Measurements from ENCODE around the gene SORL1.
"Not testable (repeated sequence)": the region's sequence is repeated elsewhere in the genome, so short reads cannot be mapped to it uniquely, and the experiment has no call there.

SORL1 gene, protein sequence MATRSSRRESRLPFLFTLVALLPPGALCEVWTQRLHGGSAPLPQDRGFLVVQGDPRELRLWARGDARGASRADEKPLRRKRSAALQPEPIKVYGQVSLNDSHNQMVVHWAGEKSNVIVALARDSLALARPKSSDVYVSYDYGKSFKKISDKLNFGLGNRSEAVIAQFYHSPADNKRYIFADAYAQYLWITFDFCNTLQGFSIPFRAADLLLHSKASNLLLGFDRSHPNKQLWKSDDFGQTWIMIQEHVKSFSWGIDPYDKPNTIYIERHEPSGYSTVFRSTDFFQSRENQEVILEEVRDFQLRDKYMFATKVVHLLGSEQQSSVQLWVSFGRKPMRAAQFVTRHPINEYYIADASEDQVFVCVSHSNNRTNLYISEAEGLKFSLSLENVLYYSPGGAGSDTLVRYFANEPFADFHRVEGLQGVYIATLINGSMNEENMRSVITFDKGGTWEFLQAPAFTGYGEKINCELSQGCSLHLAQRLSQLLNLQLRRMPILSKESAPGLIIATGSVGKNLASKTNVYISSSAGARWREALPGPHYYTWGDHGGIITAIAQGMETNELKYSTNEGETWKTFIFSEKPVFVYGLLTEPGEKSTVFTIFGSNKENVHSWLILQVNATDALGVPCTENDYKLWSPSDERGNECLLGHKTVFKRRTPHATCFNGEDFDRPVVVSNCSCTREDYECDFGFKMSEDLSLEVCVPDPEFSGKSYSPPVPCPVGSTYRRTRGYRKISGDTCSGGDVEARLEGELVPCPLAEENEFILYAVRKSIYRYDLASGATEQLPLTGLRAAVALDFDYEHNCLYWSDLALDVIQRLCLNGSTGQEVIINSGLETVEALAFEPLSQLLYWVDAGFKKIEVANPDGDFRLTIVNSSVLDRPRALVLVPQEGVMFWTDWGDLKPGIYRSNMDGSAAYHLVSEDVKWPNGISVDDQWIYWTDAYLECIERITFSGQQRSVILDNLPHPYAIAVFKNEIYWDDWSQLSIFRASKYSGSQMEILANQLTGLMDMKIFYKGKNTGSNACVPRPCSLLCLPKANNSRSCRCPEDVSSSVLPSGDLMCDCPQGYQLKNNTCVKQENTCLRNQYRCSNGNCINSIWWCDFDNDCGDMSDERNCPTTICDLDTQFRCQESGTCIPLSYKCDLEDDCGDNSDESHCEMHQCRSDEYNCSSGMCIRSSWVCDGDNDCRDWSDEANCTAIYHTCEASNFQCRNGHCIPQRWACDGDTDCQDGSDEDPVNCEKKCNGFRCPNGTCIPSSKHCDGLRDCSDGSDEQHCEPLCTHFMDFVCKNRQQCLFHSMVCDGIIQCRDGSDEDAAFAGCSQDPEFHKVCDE (N-terminal part only)

DNA sequence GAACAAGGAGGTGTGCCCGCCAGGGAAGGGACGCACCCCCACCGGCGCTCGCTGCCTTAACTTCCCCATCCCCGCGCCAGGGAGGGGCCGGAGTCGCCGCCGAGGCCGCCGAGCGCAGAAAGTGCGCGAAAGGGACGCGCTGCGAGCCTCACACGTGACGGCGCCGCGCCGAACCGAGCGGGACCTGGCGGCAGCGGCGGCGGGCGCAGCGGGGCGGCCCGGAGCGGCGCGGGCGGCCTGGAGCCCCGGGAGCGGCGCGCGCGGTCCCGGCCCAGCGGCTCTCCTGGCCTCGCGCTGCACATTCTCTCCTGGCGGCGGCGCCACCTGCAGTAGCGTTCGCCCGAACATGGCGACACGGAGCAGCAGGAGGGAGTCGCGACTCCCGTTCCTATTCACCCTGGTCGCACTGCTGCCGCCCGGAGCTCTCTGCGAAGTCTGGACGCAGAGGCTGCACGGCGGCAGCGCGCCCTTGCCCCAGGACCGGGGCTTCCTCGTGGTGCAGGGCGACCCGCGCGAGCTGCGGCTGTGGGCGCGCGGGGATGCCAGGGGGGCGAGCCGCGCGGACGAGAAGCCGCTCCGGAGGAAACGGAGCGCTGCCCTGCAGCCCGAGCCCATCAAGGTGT lies at the start of gene SORL1:
Gene SORL1 (plus strand): TSS at position 329 of the 623 bp plus-strand sequence. CDS start 18 bp downstream, at position 347.
- no peak for DNase-seq (ENCODE audit: low read depth)

DNA sequence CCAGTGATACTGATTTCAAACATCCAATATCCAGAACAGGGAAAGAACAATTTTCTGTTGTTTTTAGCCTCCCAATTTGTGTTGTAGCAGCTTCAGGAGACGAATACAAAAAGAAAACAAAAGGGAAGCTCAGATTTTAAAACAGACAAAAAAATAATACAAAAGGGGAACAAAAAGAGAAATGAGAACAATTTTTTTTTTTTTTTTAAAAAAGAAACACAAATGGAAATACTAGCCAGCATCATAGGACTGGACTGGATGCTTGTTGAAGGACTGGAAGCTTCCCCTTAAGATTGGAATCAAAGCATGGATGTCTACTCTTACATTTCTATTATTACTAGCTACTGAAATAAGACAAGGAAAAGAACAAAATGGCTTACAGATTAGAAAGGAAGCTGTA lies 46.5 kb upstream of the SORL1 start:
- DNase-seq (ENCODE audit: low read depth) = no peak

DNA sequence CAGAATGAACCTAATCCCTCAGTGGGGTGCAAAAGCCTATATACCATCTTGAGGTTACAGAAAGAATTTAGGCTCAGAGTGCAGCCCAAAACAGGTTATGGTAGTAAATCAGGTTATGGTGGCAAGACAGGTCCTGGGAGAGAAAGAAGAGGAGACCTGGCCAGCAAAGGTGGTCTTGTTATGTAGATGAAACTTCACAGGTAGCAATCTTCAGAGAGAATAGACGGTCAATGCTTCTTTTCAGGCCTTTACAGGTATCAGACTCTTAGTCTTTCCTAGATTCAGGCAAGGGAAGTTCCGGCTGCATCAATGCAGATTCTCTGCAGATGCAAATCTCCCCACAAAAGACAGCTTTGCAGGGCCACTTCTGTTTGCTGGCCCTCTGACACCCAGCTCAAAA lies 45.8 kb upstream of the SORL1 start:
- DNase-seq (ENCODE audit: low read depth) = no peak

DNA sequence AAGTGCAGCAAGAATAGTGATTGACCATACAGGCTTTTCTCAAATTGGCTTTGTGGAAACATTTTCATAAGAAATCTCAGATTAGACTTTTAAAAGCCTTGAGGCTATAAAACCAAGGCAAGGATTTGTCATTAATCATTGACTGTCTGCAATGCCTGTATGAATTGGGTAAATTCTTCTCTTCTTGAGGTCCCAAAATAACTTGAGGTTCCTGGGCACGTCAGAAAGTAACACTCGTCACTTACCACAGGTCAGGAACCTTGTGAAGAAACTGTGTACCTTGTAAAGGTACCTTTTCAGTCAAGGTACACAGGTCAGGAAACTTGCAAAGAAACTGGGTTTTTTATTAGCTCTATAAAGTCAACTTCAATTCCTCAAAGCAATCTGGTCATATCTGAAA lies 43.3 kb upstream of the SORL1 start:
- no peak for DNase-seq (ENCODE audit: low read depth)

DNA sequence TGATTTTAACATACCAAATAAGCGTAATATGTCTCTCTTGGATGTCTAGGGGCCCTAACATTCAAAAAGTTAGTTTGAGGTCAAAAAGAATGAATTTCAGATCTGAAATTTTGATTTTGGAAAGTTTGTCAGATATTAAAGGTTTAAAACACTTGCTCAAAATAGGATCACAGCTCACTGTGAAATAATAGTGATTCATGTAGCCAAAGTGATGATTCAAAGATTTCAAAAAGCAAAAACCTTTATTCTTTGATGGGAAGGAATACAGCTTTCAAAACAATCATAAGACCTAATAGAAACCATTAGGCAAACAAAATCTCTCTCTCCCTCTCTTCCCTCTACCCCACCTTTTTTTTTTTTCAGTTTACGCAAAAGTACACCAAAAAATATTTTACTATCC lies 42.1 kb upstream of the SORL1 start:
- DNase-seq (ENCODE audit: low read depth) = not testable (repeated sequence)

DNA sequence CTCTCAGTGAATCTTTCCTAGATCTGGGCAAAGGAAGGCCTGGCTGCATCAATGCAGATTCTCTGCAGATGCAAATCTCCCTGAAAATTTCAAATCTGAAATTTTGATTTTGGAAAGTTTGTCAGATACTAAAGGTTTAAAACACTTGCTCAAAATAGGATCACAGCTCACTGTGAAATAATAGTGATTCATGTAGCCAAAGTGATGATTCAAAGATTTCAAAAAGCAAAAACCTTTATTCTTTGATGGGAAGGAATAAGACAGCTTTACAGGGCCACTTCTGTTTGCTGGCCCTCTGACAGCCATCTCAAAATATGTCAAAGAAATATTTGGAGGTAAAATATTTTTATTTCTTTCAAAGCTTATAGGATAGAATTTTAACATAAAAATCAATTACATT lies 40.8 kb upstream of the SORL1 start:
- DNase-seq (ENCODE audit: low read depth) = not testable (repeated sequence)

DNA sequence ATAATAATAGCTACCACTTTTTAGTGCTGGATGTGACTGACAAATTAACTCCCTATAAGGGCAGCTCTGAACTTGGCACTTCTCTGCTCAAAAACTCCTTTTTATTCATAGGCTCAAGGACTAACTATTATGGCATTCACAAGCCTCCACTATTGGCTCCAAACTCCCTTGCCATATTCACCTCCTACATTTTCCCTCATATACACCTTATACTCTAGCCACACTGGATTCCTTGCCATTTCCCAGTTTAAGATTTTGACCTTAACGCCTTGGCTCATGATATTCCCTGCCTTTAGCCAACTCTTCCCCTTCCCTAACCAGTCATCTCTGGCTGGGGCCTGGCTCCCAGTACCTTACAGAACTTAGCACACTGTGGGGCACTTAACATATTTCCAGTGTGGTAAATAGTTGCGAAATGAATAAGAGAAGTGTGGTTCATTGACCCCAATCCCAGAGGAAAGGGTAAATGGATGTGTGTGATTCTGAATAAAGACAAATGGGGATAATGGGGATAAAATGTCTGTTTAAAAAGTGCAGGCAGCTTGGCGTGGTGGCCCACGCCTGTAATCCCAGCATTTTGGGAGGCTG lies 40.0 kb upstream of the SORL1 start:
- DNase-seq (ENCODE audit: low read depth) = no peak

DNA sequence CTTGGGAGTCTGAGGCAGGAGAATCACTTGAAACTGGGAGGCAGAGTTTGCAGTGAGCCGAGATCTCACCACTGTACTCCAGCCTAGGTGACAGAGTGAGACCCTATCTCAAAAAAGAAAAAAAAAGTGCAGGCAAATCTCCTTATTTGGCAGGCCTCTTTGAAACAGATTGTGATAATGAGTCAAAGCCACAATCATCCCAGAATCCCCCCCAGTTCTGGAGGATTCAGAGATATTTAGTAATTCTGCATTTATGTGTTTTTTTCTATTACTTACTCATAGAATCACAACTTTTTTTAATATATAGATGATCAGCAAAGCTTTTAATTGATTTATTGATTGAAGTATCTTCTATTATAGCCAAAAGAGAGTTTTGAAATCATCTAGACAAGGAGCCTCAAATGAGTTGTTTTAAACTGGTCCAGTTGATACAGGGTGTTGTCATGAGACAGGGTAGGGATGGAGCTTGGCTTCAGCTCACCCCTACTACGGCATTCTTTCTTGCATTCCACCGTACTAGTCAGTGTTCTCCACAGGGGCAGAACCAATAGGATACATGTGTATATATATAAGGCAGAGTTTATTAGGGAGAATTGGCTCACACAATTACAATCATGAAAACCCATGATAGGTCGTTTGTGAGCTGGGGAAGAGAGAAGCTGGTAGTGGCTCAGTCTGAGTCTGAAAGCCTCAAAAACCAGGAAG lies 39.3 kb upstream of the SORL1 start:
- no peak for DNase-seq (ENCODE audit: low read depth)

DNA sequence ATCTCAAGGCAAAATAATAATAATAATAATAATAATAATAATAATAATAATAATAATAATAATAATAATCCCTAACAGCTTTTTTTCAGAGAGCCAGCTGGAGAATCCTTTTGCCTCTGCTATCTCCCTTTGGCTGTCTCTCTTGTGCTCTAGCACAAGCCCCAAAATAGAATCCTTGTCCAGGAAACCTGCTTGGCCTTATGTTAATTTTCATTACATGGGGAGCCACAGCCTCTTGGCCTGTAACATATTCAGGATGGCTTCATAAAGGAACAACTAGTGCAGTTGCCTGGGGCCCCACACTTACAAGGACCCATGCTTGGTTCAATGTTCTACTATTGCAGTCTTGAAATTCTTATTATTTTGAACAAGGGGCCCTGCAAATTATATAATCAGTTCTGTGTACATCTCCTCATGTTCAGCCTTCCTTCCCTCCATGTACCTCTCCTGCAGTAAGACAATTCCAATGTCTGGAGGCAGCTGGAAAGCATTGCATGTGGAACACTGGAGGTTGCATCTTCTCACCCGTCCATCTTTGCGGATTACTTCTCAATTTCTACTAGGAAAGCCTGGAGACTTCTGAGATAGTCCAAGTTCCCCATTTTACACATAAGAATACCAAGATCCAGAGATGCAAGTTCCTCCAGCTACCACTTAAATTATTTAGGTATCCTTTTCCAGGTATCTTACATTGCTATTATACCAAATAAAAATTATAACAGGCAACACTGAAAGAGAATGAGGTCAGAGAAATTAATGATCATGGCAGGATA lies 37.8 kb upstream of the SORL1 start:
- DNase-seq (ENCODE audit: low read depth) = no peak

DNA sequence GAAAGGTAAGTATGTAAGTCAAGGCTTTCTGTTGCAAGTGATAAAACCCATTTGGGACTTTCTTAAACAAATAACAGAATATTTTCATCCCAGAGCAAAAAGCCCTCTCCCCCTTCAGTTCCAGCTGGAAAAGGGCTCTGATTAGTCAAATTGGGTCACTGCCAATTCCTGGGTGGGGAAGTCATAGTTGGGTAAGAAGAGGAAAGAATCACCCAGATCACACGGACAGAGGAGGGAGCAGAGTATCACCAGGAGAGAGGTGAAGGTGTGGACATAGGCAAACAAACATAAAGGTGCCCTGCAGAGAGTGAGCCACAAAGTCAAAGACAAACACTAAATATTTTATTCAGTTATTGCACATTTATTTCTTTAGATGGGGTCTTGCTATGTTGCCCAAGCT lies 36.3 kb upstream of the SORL1 start:
- no peak for DNase-seq (ENCODE audit: low read depth)

DNA sequence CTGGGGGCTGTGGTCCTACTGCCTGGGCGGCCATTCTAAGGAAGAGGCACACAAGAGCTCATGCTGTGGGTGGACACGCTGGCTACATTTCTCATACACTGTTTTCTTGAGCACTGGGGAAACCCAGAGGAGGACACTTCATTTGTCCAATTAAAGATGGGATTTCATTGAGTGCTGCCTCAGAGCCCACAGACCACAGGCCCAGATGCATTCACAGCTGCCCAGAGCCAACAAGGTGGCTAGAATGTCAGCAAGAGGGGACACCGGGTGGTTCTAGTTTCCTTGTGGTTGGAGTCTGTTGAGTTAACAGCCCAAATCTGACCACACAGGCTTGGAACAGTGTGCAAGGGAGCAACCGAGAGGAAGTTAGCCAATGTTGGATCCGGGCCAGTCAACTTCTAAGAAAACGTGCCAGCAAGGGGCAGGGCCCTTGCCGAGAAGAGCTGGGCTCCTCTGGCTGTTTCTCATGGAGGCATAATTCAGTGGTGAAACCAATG lies 35.0 kb upstream of the SORL1 start:
- DNase-seq (ENCODE audit: low read depth) = no peak

DNA sequence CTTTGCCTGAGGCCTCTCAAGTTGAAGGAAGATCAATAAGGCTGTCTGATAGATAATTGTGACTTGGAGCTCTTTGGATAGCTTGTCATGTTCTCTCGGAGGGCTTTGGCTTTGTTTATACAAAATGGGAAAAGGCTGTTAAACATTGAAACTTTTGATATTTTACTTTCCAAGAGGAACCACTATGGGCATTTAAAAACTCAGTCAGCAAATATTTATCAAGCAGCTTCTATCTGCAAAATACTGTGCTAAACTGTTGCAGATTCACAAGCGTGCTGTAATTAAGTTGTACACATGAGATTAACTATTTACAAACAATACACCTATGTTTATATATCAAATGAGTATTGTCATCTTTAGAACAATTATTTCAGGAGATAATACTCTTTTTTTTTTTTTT lies 34.5 kb upstream of the SORL1 start:
- DNase-seq (ENCODE audit: low read depth) = no peak

DNA sequence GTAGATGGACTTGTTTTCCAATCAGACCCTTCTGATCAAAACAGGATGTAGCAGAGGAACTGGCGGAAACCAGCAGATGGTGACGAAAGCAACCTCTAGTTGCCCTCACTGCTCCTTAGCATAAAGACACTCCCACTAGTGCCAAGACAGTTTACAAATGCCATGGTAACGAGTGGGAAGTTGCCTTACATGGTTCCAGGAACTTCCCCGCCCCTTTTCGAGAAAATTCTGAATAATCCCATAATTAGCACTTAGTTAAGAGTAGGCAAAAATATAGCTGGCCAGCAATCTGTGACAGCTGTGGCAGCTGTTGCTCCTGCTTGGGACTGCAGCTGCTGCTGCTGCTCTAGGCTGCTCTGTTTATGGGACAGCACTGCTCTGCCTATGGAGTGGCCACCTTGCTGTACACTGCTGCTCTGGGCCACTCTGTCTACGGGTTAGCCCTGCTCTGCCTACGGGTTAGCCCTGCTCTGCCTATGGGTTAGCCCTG lies 33.4 kb upstream of the SORL1 start:
- peak; percentile 15 for DNase-seq (ENCODE audit: low read depth)

DNA sequence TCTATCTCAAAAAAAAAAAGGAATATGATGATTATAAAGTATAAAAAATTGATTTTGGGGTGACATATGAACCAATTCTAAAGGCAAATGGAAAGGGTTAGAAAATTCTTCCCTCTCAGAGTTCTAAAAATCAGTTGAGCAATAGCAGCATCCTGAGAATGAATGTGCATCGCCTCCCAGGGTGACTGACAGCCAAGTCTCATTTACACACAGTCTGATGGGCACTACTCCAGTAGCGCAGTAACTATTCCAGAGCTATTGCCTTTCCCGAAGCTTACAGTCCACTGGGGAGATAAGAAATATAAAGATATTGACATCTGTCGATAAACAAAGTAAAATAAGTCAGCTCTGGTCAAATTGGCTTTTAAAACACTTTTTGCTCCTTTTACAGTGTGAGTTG lies 32.3 kb upstream of the SORL1 start:
- no peak for DNase-seq (ENCODE audit: low read depth)

DNA sequence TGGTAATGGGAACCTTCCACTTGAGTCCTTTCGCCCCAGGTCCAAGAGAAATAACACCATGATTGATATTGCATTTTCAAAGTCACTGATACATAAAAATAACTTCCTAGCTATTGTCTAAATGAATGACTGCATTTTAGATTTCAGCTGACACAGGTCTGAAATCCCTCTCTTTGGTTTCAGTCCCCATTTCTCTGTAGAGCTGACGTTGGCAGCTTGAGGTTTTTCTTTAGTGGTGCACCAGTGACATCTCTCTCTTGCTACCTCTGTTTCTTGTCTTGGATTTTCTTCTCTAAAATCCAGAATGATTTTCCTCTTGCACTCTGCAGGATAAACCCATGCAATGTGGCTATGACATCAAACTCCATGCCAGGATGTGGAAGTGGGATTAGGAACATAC lies 31.7 kb upstream of the SORL1 start:
- DNase-seq (ENCODE audit: low read depth) = no peak

DNA sequence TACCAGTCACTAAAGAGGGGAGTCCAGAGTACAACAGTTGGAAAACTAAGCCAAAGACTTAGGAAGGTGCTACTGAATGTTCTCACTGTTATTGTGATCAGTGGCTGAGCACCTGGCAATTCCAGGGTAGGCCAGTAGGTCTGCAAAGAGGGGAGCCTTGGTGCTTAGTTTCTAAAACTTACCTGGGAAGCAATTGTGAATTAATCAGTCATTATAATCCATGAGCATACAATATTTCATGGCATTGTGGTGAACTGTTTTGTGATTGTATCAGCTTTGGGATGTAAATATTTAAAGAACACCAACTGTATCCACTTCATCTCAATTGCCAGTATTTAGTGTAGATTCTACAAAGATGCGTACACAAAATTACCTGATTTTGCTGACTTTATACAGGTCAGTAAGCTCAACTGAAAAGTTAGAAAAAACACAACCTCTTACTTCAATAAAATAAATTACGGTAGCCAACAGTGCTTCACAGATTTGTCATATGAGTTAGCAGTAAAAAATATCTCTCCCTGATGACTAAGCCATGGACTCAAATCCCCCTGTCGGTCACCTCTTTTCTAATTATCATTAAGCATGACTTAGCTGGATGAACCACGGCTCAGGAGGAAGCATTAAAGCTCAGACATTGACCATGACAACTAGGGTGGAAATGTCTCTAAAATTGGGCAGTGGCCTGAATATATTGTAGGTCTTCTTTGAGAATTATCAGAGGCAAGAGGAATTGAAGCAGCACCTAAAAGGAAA lies 30.8 kb upstream of the SORL1 start:
- DNase-seq (ENCODE audit: low read depth) = no peak

DNA sequence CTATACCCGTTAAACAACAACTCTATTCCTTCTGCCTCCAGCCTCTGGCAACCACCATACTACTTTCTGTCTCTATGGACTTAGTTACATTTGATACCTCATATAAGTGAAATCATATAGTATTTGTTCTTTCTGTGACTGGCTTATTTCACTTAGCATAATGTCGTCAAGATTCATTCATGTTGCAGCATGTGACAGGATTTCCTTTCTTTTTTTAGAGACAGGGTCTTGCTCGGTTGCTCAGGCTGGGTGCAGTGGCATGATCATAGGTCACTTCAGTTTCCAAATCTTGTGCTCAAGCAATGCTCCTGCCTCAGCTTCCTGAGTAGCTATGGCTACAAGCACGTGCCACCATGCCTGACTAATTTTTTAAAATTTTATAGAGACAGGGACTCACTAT lies 29.4 kb upstream of the SORL1 start:
- no peak for DNase-seq (ENCODE audit: low read depth)

DNA sequence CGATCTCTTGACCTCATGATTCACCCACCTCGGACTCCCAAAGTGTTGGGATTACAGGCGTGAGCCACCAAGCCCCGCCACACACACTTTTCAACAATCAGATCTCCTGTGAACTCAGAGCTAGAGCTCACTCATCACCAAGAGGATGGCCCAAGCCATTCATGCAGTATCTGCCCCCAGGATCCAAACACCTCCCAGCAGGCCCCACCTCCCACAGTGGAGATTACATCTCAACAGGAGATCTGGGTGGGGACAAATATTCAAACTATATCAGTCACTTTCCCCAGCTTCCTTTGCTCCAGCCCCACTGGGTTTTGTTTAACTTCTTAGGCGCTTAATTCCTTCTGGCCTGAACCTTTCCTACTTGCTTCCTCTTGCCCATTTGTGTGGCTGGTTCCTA lies 26.3 kb upstream of the SORL1 start:
- no peak for DNase-seq (ENCODE audit: low read depth)
